H1 (cell line): Measurements from ENCODE around the gene CIT. TPM values are rescaled to one million over a fixed set of nuclear protein-coding genes. Genes with fewer than 3 reads are reported as not detected.

Experiments
- CTCF ChIA-PET: fragments of 300-600 bp; sonication (Branson Sonifier 250); formaldehyde crosslinking; loops from one replicate; lab custom pipeline; 2021; ENCODE audit not compliant: partially characterized antibody; lab: Charles Lee
- POLR2A ChIA-PET: fragments of 300-600 bp; sonication (Branson Sonifier 250); formaldehyde crosslinking; loops from one replicate; lab custom pipeline; 2021; ENCODE audit warnings: inconsistent platforms; ENCODE audit not compliant: partially characterized antibody; lab: Charles Lee
- DNase-seq, 2 experiments: peaks; one replicate each; pipeline versions ENCODE4 v3.0.0 to v3.0.0-alpha.2; 2010 to 2022; ENCODE audit warnings: low spot score in 2 of 2, low read depth in 1 of 2, mixed read lengths in 1 of 2
- FAIRE-seq: peaks from 2 replicates; lab custom pipeline; 2011; peaks lifted over from hg19 to GRCh38; lab: Jason Lieb, UNC
- H2AFZ ChIP-seq: 2 replicates; pipeline ENCODE4 v1.8.1; 2012; ENCODE audit warnings: low read length, inconsistent platforms
- H2AK5ac ChIP-seq: 2 replicates; pipeline ENCODE4 v1.6.1; 2013; ENCODE audit warnings: low read depth, low read length
- H2BK120ac ChIP-seq: replicated peaks from 2 replicates; pipeline ENCODE3; 2013; ENCODE audit warnings: low read depth, low read length, inconsistent platforms
- H2BK12ac ChIP-seq: 2 replicates; pipeline ENCODE4 v1.6.1; 2013; ENCODE audit warnings: low read depth, low read length
- H2BK15ac ChIP-seq: 2 replicates; pipeline ENCODE4 v1.6.1; 2013; ENCODE audit warnings: low read length
- H2BK20ac ChIP-seq: 2 replicates; pipeline ENCODE4 v1.6.1; 2013; ENCODE audit warnings: low read length
- H2BK5ac ChIP-seq: 2 replicates; pipeline ENCODE4 v1.6.1; 2013; ENCODE audit warnings: low read depth, low read length
- H3K14ac ChIP-seq: 2 replicates; pipeline ENCODE4 v1.6.1; 2013; ENCODE audit warnings: inconsistent platforms; ENCODE audit not compliant: insufficient read length
- H3K18ac ChIP-seq: 2 replicates; pipeline ENCODE4 v1.6.1; 2013; ENCODE audit warnings: low read length; ENCODE audit errors: extremely low read depth
- H3K23ac ChIP-seq: 2 replicates; pipeline ENCODE4 v1.6.1; 2013; ENCODE audit warnings: inconsistent platforms; ENCODE audit not compliant: insufficient read length
- H3K23me2 ChIP-seq: 2 replicates; pipeline ENCODE4 v1.6.1; 2013; ENCODE audit warnings: low read depth, low read length
- H3K27ac ChIP-seq: 2 replicates; pipeline ENCODE4 v1.6.1; 2011; ENCODE audit warnings: low read depth, low read length, inconsistent platforms
- H3K27me3 ChIP-seq, 4 experiments: replicated peaks in 1 of 4; 1 replicate in 1 of 4; 2 replicates in 3 of 4; pipeline versions ENCODE4 v1.6.1 to v1.8.1; 2011 to 2013; ENCODE audit warnings: low read length in 3 of 4, mild to moderate bottlenecking in 3 of 4, inconsistent platforms in 2 of 4, mixed read lengths in 2 of 4, moderate library complexity in 1 of 4; ENCODE audit not compliant: control insufficient read depth in 3 of 4, insufficient read depth in 3 of 4; ENCODE audit errors: extremely low read depth in 1 of 4
- H3K36me3 ChIP-seq, 4 experiments: 2 replicates each; pipeline versions ENCODE4 v1.6.1 to v1.8.1; 2011 to 2013; ENCODE audit warnings: mild to moderate bottlenecking in 4 of 4, low read length in 3 of 4, moderate library complexity in 2 of 4, control low read depth in 1 of 4, inconsistent platforms in 1 of 4; ENCODE audit not compliant: insufficient read depth in 4 of 4, control insufficient read depth in 2 of 4
- H3K4ac ChIP-seq: replicated peaks from 2 replicates; pipeline ENCODE3; 2013; ENCODE audit warnings: low read length, low read depth, mixed read lengths, inconsistent platforms; ENCODE audit not compliant: insufficient read length
- H3K4me1 ChIP-seq, 4 experiments: replicated peaks in 1 of 4; 1 replicate in 1 of 4; 2 replicates in 3 of 4; pipeline versions ENCODE4 v1.6.1 to v1.8.1; 2011 to 2013; ENCODE audit warnings: low read length in 3 of 4, inconsistent platforms in 2 of 4, mixed read lengths in 1 of 4; ENCODE audit not compliant: insufficient read depth in 4 of 4, control insufficient read depth in 3 of 4
- H3K4me2 ChIP-seq, 2 experiments: 2 replicates each; pipeline versions ENCODE4 v1.6.1 to v1.8.1; 2011 to 2013; ENCODE audit warnings: low read depth in 2 of 2, low read length in 2 of 2, control low read depth in 1 of 2, inconsistent platforms in 1 of 2, mild to moderate bottlenecking in 1 of 2; ENCODE audit not compliant: insufficient read depth in 1 of 2
- H3K4me3 ChIP-seq, 4 experiments: fragments of 200-600, 300-600 bp in 1 of 4; sonication (generic), shearing (Covaris generic), sonication (Bioruptor Twin) in 1 of 4; 2 replicates each; pipeline versions ENCODE4 v1.5.1 to v1.8.1; 2011 to 2016; ENCODE audit warnings: low read length in 4 of 4, low read depth in 3 of 4, control low read depth in 2 of 4, inconsistent platforms in 2 of 4, mild to moderate bottlenecking in 2 of 4, mixed read lengths in 1 of 4, moderate library complexity in 1 of 4; ENCODE audit not compliant: insufficient read depth in 2 of 4; ENCODE audit errors: extremely low read depth in 1 of 4
- H3K56ac ChIP-seq: replicated peaks from 2 replicates; pipeline ENCODE3; 2013; ENCODE audit warnings: low read depth, mild to moderate bottlenecking, mixed read lengths, low read length, inconsistent platforms; ENCODE audit not compliant: insufficient read length
- H3K79me1 ChIP-seq: 2 replicates; pipeline ENCODE4 v1.6.1; 2013; ENCODE audit warnings: low read depth, low read length, control low read depth
- H3K79me2 ChIP-seq, 2 experiments: 2 replicates each; pipeline versions ENCODE4 v1.6.1 to v1.8.1; 2012 to 2013; ENCODE audit warnings: low read length in 2 of 2, mild to moderate bottlenecking in 2 of 2, inconsistent platforms in 1 of 2; ENCODE audit not compliant: insufficient read depth in 2 of 2, control insufficient read depth in 1 of 2
- H3K9ac ChIP-seq, 4 experiments: replicated peaks in 1 of 4; 1 replicate in 1 of 4; 2 replicates in 3 of 4; pipeline versions ENCODE4 v1.6.1 to v1.8.1; 2011 to 2013; ENCODE audit warnings: low read depth in 3 of 4, low read length in 3 of 4, control low read depth in 2 of 4, mild to moderate bottlenecking in 2 of 4, moderate library complexity in 2 of 4, inconsistent platforms in 1 of 4; ENCODE audit errors: extremely low read depth in 1 of 4
- H3K9me3 ChIP-seq, 2 experiments: 2 replicates each; pipeline versions ENCODE4 v1.6.1 to v1.8.1; 2012 to 2013; ENCODE audit warnings: mild to moderate bottlenecking in 2 of 2, moderate library complexity in 2 of 2, control low read depth in 1 of 2, inconsistent platforms in 1 of 2, low read depth in 1 of 2, low read length in 1 of 2, mixed read lengths in 1 of 2; ENCODE audit not compliant: insufficient read depth in 2 of 2
- H4K20me1 ChIP-seq, 2 experiments: replicated peaks in 1 of 2; 2 replicates each; pipeline versions ENCODE3 to v1.8.1; 2011 to 2013; ENCODE audit warnings: inconsistent platforms in 2 of 2, low read length in 2 of 2, mild to moderate bottlenecking in 1 of 2; ENCODE audit not compliant: insufficient read depth in 2 of 2, control insufficient read depth in 1 of 2
- H4K5ac ChIP-seq: 2 replicates; pipeline ENCODE4 v1.6.1; 2013; ENCODE audit warnings: low read length, low read depth, mixed read lengths, inconsistent platforms; ENCODE audit not compliant: insufficient read length
- H4K8ac ChIP-seq: 2 replicates; pipeline ENCODE4 v1.8.0; 2013; ENCODE audit warnings: mild to moderate bottlenecking, moderate library complexity, low read length, inconsistent platforms; ENCODE audit not compliant: insufficient read depth; ENCODE audit errors: extremely low read depth
- H4K91ac ChIP-seq: replicated peaks from 2 replicates; pipeline ENCODE3; 2013; ENCODE audit warnings: low read length, mixed read lengths, inconsistent platforms; ENCODE audit not compliant: insufficient read length
- CHD2 ChIP-seq: IDR thresholded peaks from 2 replicates; pipeline ENCODE4 v1.6.1; 2012; ENCODE audit warnings: low read length, improper control_type of control experiment
- EP300 ChIP-seq, 2 experiments: IDR thresholded peaks; 1 replicate in 1 of 2; 2 replicates in 1 of 2; pipeline ENCODE4 v1.6.1; 2011 to 2012; ENCODE audit warnings: low read depth in 2 of 2, low read length in 2 of 2, mild to moderate bottlenecking in 2 of 2, borderline replicate concordance in 1 of 2, inconsistent platforms in 1 of 2, moderate library complexity in 1 of 2
- PHF8 ChIP-seq: fragments of 200-600 bp; sonication (generic); conservative IDR thresholded peaks from 2 replicates; pipeline ENCODE4 v1.7.1; 2012; ENCODE audit warnings: low read depth, mild to moderate bottlenecking, inconsistent platforms, low read length, moderate library complexity
- POLR2A ChIP-seq, 2 experiments: IDR thresholded peaks; 1 replicate in 1 of 2; 2 replicates in 1 of 2; pipeline ENCODE4 v1.6.1; 2011; ENCODE audit warnings: low read depth in 2 of 2, low read length in 2 of 2, mild to moderate bottlenecking in 2 of 2; ENCODE audit errors: control extremely low read depth in 1 of 2
- POU5F1 ChIP-seq: IDR thresholded peaks from 2 replicates; pipeline ENCODE4 v1.6.1; 2011; ENCODE audit warnings: low read depth, mild to moderate bottlenecking, low read length, moderate library complexity
- RFX5 ChIP-seq: IDR thresholded peaks from 2 replicates; pipeline ENCODE4 v1.6.1; 2011; ENCODE audit warnings: low read depth, low read length, improper control_type of control experiment, borderline replicate concordance
- SAP30 ChIP-seq: fragments of 300-600 bp; sonication (generic); IDR thresholded peaks from 2 replicates; pipeline ENCODE4 v1.7.1; 2012; ENCODE audit warnings: low read length, moderate library complexity, mild to moderate bottlenecking, inconsistent platforms; ENCODE audit not compliant: insufficient read depth, insufficient replicate concordance
- SIX5 ChIP-seq: IDR thresholded peaks from 2 replicates; pipeline ENCODE4 v1.6.1; 2011; ENCODE audit warnings: mild to moderate bottlenecking, low read depth, low read length
- SP1 ChIP-seq: IDR thresholded peaks from 2 replicates; pipeline ENCODE4 v1.6.1; 2011; ENCODE audit warnings: low read depth, low read length
- SP4 ChIP-seq: IDR thresholded peaks from 2 replicates; pipeline ENCODE4 v1.6.1; 2012; ENCODE audit warnings: low read length, inconsistent platforms
- SRF ChIP-seq: IDR thresholded peaks from 2 replicates; pipeline ENCODE4 v1.6.1; 2011; ENCODE audit warnings: mild to moderate bottlenecking, low read depth, low read length, moderate library complexity
- TBP ChIP-seq: IDR thresholded peaks from 2 replicates; pipeline ENCODE4 v1.6.1; 2011; ENCODE audit warnings: low read depth, low read length, improper control_type of control experiment
- TEAD4 ChIP-seq: IDR thresholded peaks from 2 replicates; pipeline ENCODE4 v1.6.1; 2012; ENCODE audit warnings: low read depth, low read length, inconsistent platforms, mixed read lengths
- WGBS, 2 experiments: shearing (Covaris generic) in 1 of 2; methylation state at CpG; one replicate each; pipeline versions ENCODE4 v1.1.6 to v1.1.7; 2013 to 2015; ENCODE audit warnings: low lambda C conversion rate in 2 of 2, mixed read lengths in 2 of 2, inconsistent platforms in 1 of 2, low coverage in 1 of 2, missing lambda C conversion rate in 1 of 2; ENCODE audit not compliant: insufficient replicate concordance in 2 of 2, insufficient coverage in 1 of 2, insufficient read length in 1 of 2; ENCODE audit errors: extremely low coverage in 1 of 2, missing lambda C conversion rate in 1 of 2; 5-methylcytosine and 5-hydroxymethylcytosine counted together
- polyA plus RNA-seq, 7 experiments: library from polyadenylated mRNA; depleted of rRNA in 3 of 7; stranded (reverse) in 5 of 7; unstranded in 2 of 7; fragments of >200 nt in 5 of 7; fragments of 200-250 nt in 2 of 7; gene quantifications; 1 replicate in 5 of 7; 2 replicates in 1 of 7; 4 replicates in 1 of 7; pipeline versions ENCODE4 v1.2.1 to v1.2.3, GENCODE V29; 2011 to 2013; ENCODE audit warnings: missing spikeins in 2 of 7, mixed read lengths in 2 of 7
- total RNA-seq: library from RNA; stranded (reverse); fragmentation: NEBNext Ultra II Directional; extraction: Animal tissue kit (Norgen Biotek cat#: 25700); gene quantifications from 2 replicates; pipeline ENCODE4 v1.2.1, GENCODE V29; 2021
- TF ChIP-seq, protein P1 (sequence below): IDR thresholded peaks from 2 replicates; pipeline ENCODE4 v1.6.1; 2012; ENCODE audit warnings: inconsistent platforms

CIT gene
- total and polyA plus RNA-seq, 2 of the 8 experiments (the other 6 are each of a cell fraction or from before 2014, with no cell fraction given): 17.1 to 60.9 TPM

GRCh38 chr12:119729871-119730270 lies 147.2 kb downstream of the CIT start:
- no peak overlapping the region for H4K8ac ChIP-seq
- no peaks in the 10 kb centered on the region for H3K9me3 ChIP-seq
- H2BK120ac ChIP-seq: no peak overlapping the region
- FAIRE-seq: no peak
- H2AK5ac ChIP-seq: no peak overlapping the region
- no peaks in the 10 kb centered on the region for H3K23me2 ChIP-seq
- no peak overlapping the region for H3K9ac ChIP-seq
- no peak overlapping the region for H2BK12ac ChIP-seq
- no peak overlapping the region for H2BK20ac ChIP-seq
- no peak overlapping the region for H4K5ac ChIP-seq
- H2BK15ac ChIP-seq: no peak overlapping the region
- 93% methylated on average over 8 of the region's 8 CpGs; no CpG with 5 or more reads in 1 of the 2 experiments for whole genome bisulfite sequencing, 2 experiments
- no peak overlapping the region for H3K23ac ChIP-seq
- ChIA-PET CTCF (interaction anchor here (0.6 to 1.0 kb wide), 2 partner anchors 9 to 23 kb away, joined by 3 to 5 read pairs; no protein-coding TSS in a partner anchor), POLR2A (interaction anchor here (0.9 kb wide), 1 partner anchor 53 kb away, joined by 6 read pairs; no protein-coding TSS in a partner anchor)
- no peaks in the 10 kb centered on the region for H3K79me1 ChIP-seq
- H3K4me2 ChIP-seq: no peak overlapping the region
- H3K18ac ChIP-seq: no peak overlapping the region
- H3K14ac ChIP-seq: no peak overlapping the region
- H2BK5ac ChIP-seq: no peak overlapping the region
- no peak overlapping the region for H3K4me3 ChIP-seq
- H2AFZ ChIP-seq: no peak overlapping the region
- no peaks in the 10 kb centered on the region for H3K79me2 ChIP-seq
- no peak overlapping the region for H3K4ac ChIP-seq
- peaks cover 4 to 39% (median 20%) of the 10 kb centered on the region in 4 experiments; a peak in 7 of 8 replicates for H3K36me3 ChIP-seq
- no peak overlapping the region for H3K56ac ChIP-seq
- H3K27ac ChIP-seq: no peak overlapping the region
- H4K91ac ChIP-seq: no peak overlapping the region
- TF ChIP-seq PHF8 (no peak), SIX5 (no peak), RFX5 (no peak), SP4 (no peak), TBP (no peak), SRF (no peak), SP1 (no peak), TEAD4 (no peak), POLR2A (IDR thresholded peaks at IDR 0.05; ENCODE audit: control extremely low read depth in 1 of 2, low read depth in 2 of 2, low read length in 2 of 2) (no peak), CHD2 (no peak), EP300 (IDR thresholded peaks at IDR 0.05; ENCODE audit: borderline replicate concordance in 1 of 2, low read depth in 2 of 2, low read length in 2 of 2) (no peak), POU5F1 (no peak), SAP30 (no peak)
- TF ChIP-seq, protein P1, sequence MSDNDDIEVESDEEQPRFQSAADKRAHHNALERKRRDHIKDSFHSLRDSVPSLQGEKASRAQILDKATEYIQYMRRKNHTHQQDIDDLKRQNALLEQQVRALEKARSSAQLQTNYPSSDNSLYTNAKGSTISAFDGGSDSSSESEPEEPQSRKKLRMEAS: no peak
- no peaks in the 10 kb centered on the region for H3K4me1 ChIP-seq
- no peak for DNase-seq
- H3K27me3 ChIP-seq: no peaks in the 10 kb centered on the region
- H4K20me1 ChIP-seq: peaks cover 0 to 2% of the 10 kb centered on the region in 2 experiments
